HepG2 (cell line): Measurements from ENCODE around the gene ALDH4A1.

Experiments
- CBX1 ChIP-seq: IDR thresholded peaks from one replicate; pipeline ENCODE4 v1.6.1; 2016; ENCODE audit warnings: antibody characterized with exemption, low read depth
- HNRNPL ChIP-seq: fragments of 200-400 bp; formaldehyde crosslinking; IDR thresholded peaks from 2 replicates; pipeline ENCODE4 v1.6.1; 2017; ENCODE audit warnings: mild to moderate bottlenecking, low read depth, low read length
- RBM22 ChIP-seq: fragments of 200-400 bp; formaldehyde crosslinking; optimal IDR thresholded peaks from 2 replicates; pipeline ENCODE3; 2017; ENCODE audit warnings: mild to moderate bottlenecking, low read length, moderate library complexity
- TF ChIP-seq, protein P1 (sequence below): sonication (generic); formaldehyde crosslinking; IDR thresholded peaks from 2 replicates; pipeline ENCODE4 v1.5.0; 2020; ENCODE audit warnings: mild to moderate bottlenecking, missing genetic modification reagents, moderate library complexity
- TF ChIP-seq, protein P2 (sequence below): sonication (generic); formaldehyde crosslinking; IDR thresholded peaks from 2 replicates; pipeline ENCODE4 v1.5.0; 2020; ENCODE audit warnings: missing genetic modification reagents
- TF ChIP-seq, protein P3 (sequence below): sonication (generic); formaldehyde crosslinking; IDR thresholded peaks from 2 replicates; pipeline ENCODE4 v1.8.1; 2022; ENCODE audit warnings: mild to moderate bottlenecking, missing genetic modification reagents

DNA sequence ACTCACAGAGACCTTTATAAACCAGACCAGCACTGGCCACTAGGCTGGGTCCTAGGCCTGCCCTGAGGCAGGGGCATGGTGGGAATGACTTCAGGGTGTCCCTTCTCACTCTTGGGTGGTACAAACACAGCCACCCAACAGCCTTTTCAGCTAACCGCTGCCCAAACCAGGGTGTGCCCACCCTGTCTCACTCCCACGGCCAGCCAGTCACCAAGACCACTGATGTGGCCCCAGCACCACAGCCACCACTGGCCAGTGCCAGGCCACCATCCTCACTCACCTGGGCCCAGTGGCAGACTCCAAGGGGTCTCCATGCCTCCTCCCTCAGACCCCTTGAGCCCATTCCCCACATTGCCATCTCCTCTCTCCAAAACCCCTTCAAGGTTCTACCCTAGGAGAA is 70.7 kb downstream of the ALDH4A1 start:
- TF ChIP-seq RBM22 (no peak), CBX1 (no peak), HNRNPL (no peak)
- TF ChIP-seq, protein P1, sequence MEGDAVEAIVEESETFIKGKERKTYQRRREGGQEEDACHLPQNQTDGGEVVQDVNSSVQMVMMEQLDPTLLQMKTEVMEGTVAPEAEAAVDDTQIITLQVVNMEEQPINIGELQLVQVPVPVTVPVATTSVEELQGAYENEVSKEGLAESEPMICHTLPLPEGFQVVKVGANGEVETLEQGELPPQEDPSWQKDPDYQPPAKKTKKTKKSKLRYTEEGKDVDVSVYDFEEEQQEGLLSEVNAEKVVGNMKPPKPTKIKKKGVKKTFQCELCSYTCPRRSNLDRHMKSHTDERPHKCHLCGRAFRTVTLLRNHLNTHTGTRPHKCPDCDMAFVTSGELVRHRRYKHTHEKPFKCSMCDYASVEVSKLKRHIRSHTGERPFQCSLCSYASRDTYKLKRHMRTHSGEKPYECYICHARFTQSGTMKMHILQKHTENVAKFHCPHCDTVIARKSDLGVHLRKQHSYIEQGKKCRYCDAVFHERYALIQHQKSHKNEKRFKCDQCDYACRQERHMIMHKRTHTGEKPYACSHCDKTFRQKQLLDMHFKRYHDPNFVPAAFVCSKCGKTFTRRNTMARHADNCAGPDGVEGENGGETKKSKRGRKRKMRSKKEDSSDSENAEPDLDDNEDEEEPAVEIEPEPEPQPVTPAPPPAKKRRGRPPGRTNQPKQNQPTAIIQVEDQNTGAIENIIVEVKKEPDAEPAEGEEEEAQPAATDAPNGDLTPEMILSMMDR (CRISPR knock-in tag) = no peak
- TF ChIP-seq, protein P2, sequence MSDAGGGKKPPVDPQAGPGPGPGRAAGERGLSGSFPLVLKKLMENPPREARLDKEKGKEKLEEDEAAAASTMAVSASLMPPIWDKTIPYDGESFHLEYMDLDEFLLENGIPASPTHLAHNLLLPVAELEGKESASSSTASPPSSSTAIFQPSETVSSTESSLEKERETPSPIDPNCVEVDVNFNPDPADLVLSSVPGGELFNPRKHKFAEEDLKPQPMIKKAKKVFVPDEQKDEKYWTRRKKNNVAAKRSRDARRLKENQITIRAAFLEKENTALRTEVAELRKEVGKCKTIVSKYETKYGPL = no peak
- TF ChIP-seq, protein P3, sequence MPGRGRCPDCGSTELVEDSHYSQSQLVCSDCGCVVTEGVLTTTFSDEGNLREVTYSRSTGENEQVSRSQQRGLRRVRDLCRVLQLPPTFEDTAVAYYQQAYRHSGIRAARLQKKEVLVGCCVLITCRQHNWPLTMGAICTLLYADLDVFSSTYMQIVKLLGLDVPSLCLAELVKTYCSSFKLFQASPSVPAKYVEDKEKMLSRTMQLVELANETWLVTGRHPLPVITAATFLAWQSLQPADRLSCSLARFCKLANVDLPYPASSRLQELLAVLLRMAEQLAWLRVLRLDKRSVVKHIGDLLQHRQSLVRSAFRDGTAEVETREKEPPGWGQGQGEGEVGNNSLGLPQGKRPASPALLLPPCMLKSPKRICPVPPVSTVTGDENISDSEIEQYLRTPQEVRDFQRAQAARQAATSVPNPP (CRISPR knock-in tag) = no peak
